ENCODE results near the gene VPS35L.
"Not testable (repeated sequence)": the region's sequence is repeated elsewhere in the genome, so short reads cannot be mapped to it uniquely, and the experiment has no call there.

Gene VPS35L

GRCh38 chr16:19707569-19708295 is 152.2 kb downstream of the VPS35L start:
- H3K27me3 ChIP-seq (ENCODE audit: control insufficient read depth, insufficient read depth, low read length) = no peaks in the 10 kb centered on the region
- H3K36me3 ChIP-seq (ENCODE audit: control insufficient read depth, insufficient read depth, low read length) = peaks cover 22% of the 10 kb centered on the region
- no peak overlapping the region for H3K4me3 ChIP-seq (ENCODE audit: low read length)
- no peaks in the 10 kb centered on the region for H3K4me1 ChIP-seq (ENCODE audit: control insufficient read depth, insufficient read depth, low read length)
- no peak overlapping the region for H3K9ac ChIP-seq (ENCODE audit: low read length)
- no peak overlapping the region for H3K27ac ChIP-seq (ENCODE audit: low read depth, low read length)

- H3K36me3 ChIP-seq (ENCODE audit: control insufficient read depth, insufficient read depth, low read length) = peaks cover 21% of the 10 kb centered on the region
- H3K9ac ChIP-seq (ENCODE audit: low read length) = no peak overlapping the region
- no peaks in the 10 kb centered on the region for H3K27me3 ChIP-seq (ENCODE audit: control insufficient read depth, insufficient read depth, low read length)
- H3K27ac ChIP-seq (ENCODE audit: low read depth, low read length) = no peak overlapping the region
- no peak overlapping the region for H3K4me3 ChIP-seq (ENCODE audit: low read length)
- H3K4me1 ChIP-seq (ENCODE audit: control insufficient read depth, insufficient read depth, low read length) = no peaks in the 10 kb centered on the region
These were observed 153.0 kb downstream of the VPS35L start for GRCh38 chr16:19708296-19709205.

- Histone ChIP-seq H3K27ac (ENCODE audit: low read depth, low read length) (no peak overlapping the region), H3K27me3 (ENCODE audit: control insufficient read depth, insufficient read depth, low read length) (no peaks in the 10 kb centered on the region), H3K4me1 (ENCODE audit: control insufficient read depth, insufficient read depth, low read length) (no peaks in the 10 kb centered on the region), H3K4me3 (ENCODE audit: low read length) (no peak overlapping the region), H3K9ac (ENCODE audit: low read length) (no peak overlapping the region), H3K36me3 (ENCODE audit: control insufficient read depth, insufficient read depth, low read length) (peaks cover 26% of the 10 kb centered on the region)
These were observed 154.1 kb downstream of the VPS35L start for GRCh38 chr16:19709381-19710136.

GRCh38 chr16:19710191-19710908 is 154.8 kb downstream of the VPS35L start:
- Histone ChIP-seq H3K27me3 (ENCODE audit: control insufficient read depth, insufficient read depth, low read length) (no peaks in the 10 kb centered on the region), H3K27ac (ENCODE audit: low read depth, low read length) (no peak overlapping the region), H3K4me3 (ENCODE audit: low read length) (no peak overlapping the region), H3K36me3 (ENCODE audit: control insufficient read depth, insufficient read depth, low read length) (peaks cover 20% of the 10 kb centered on the region), H3K9ac (ENCODE audit: low read length) (no peak overlapping the region), H3K4me1 (ENCODE audit: control insufficient read depth, insufficient read depth, low read length) (no peaks in the 10 kb centered on the region)

GRCh38 chr16:19710991-19711545 is 155.6 kb downstream of the VPS35L start:
- Histone ChIP-seq H3K27ac (ENCODE audit: low read depth, low read length) (no peak overlapping the region), H3K4me3 (ENCODE audit: low read length) (no peak overlapping the region), H3K9ac (ENCODE audit: low read length) (no peak overlapping the region), H3K27me3 (ENCODE audit: control insufficient read depth, insufficient read depth, low read length) (no peaks in the 10 kb centered on the region), H3K36me3 (ENCODE audit: control insufficient read depth, insufficient read depth, low read length) (peaks cover 19% of the 10 kb centered on the region), H3K4me1 (ENCODE audit: control insufficient read depth, insufficient read depth, low read length) (no peaks in the 10 kb centered on the region)

- H3K4me3 ChIP-seq (ENCODE audit: low read length) = no peak overlapping the region
- H3K9ac ChIP-seq (ENCODE audit: low read length) = no peak overlapping the region
- no peak overlapping the region for H3K27ac ChIP-seq (ENCODE audit: low read depth, low read length)
- peaks cover 19% of the 10 kb centered on the region for H3K36me3 ChIP-seq (ENCODE audit: control insufficient read depth, insufficient read depth, low read length)
- H3K27me3 ChIP-seq (ENCODE audit: control insufficient read depth, insufficient read depth, low read length) = no peaks in the 10 kb centered on the region
- no peaks in the 10 kb centered on the region for H3K4me1 ChIP-seq (ENCODE audit: control insufficient read depth, insufficient read depth, low read length)
These were observed 156.1 kb downstream of the VPS35L start for GRCh38 chr16:19711643-19712042.

- Histone ChIP-seq H3K4me3 (ENCODE audit: low read length) (no peak overlapping the region), H3K9ac (ENCODE audit: low read length) (no peak overlapping the region), H3K27ac (ENCODE audit: low read depth, low read length) (no peak overlapping the region), H3K27me3 (ENCODE audit: control insufficient read depth, insufficient read depth, low read length) (no peaks in the 10 kb centered on the region), H3K36me3 (ENCODE audit: control insufficient read depth, insufficient read depth, low read length) (peaks cover 19% of the 10 kb centered on the region), H3K4me1 (ENCODE audit: control insufficient read depth, insufficient read depth, low read length) (no peaks in the 10 kb centered on the region)
These were observed 157.0 kb downstream of the VPS35L start for GRCh38 chr16:19712418-19713058.

- H3K36me3 ChIP-seq (ENCODE audit: control insufficient read depth, insufficient read depth, low read length) = peaks cover 19% of the 10 kb centered on the region
- H3K9ac ChIP-seq (ENCODE audit: low read length) = no peak overlapping the region
- no peaks in the 10 kb centered on the region for H3K27me3 ChIP-seq (ENCODE audit: control insufficient read depth, insufficient read depth, low read length)
- H3K27ac ChIP-seq (ENCODE audit: low read depth, low read length) = no peak overlapping the region
- no peaks in the 10 kb centered on the region for H3K4me1 ChIP-seq (ENCODE audit: control insufficient read depth, insufficient read depth, low read length)
- H3K4me3 ChIP-seq (ENCODE audit: low read length) = no peak overlapping the region
These were observed 158.2 kb downstream of the VPS35L start for GRCh38 chr16:19713697-19714096.

GRCh38 chr16:19715566-19715965 is 160.1 kb downstream of the VPS35L start:
- no peak overlapping the region for H3K27ac ChIP-seq (ENCODE audit: low read depth, low read length)
- peaks cover 3% of the 10 kb centered on the region for H3K4me1 ChIP-seq (ENCODE audit: control insufficient read depth, insufficient read depth, low read length)
- no peaks in the 10 kb centered on the region for H3K27me3 ChIP-seq (ENCODE audit: control insufficient read depth, insufficient read depth, low read length)
- no peak overlapping the region for H3K4me3 ChIP-seq (ENCODE audit: low read length)
- H3K9ac ChIP-seq (ENCODE audit: low read length) = no peak overlapping the region
- H3K36me3 ChIP-seq (ENCODE audit: control insufficient read depth, insufficient read depth, low read length) = peaks cover 11% of the 10 kb centered on the region

GRCh38 chr16:19716183-19716582 is 160.7 kb downstream of the VPS35L start:
- Histone ChIP-seq H3K27me3 (ENCODE audit: control insufficient read depth, insufficient read depth, low read length) (no peaks in the 10 kb centered on the region), H3K9ac (ENCODE audit: low read length) (no peak overlapping the region), H3K4me1 (ENCODE audit: control insufficient read depth, insufficient read depth, low read length) (peaks cover 3% of the 10 kb centered on the region), H3K4me3 (ENCODE audit: low read length) (no peak overlapping the region), H3K36me3 (ENCODE audit: control insufficient read depth, insufficient read depth, low read length) (peaks cover 11% of the 10 kb centered on the region), H3K27ac (ENCODE audit: low read depth, low read length) (no peak overlapping the region)

GRCh38 chr16:19716728-19717127 is 161.2 kb downstream of the VPS35L start:
- not testable (repeated sequence) for H3K4me1 ChIP-seq (ENCODE audit: control insufficient read depth, insufficient read depth, low read length); H3K27me3 ChIP-seq (ENCODE audit: control insufficient read depth, insufficient read depth, low read length); H3K9ac ChIP-seq (ENCODE audit: low read length); H3K27ac ChIP-seq (ENCODE audit: low read depth, low read length)
- peaks cover 11% of the 10 kb centered on the region for H3K36me3 ChIP-seq (ENCODE audit: control insufficient read depth, insufficient read depth, low read length)
- H3K4me3 ChIP-seq (ENCODE audit: low read length) = peak overlapping the region; percentile 90
